Measurements from ENCODE around the gene NUBP2.

Gene NUBP2

GRCh38 chr16:1792836-1793577, 10.2 kb downstream of the NUBP2 start:
- no peaks in the 10 kb centered on the region for H3K27me3 ChIP-seq (ENCODE audit: control insufficient read depth in 3 of 3, insufficient read depth in 3 of 3, low read depth in 1 of 3, low read length in 3 of 3)
- no peak overlapping the region for H3K18ac ChIP-seq (ENCODE audit: low read length)
- H3K14ac ChIP-seq (ENCODE audit: low read length) = no peak overlapping the region
- no peak overlapping the region for H4K8ac ChIP-seq (ENCODE audit: low read depth, low read length)
- no peak overlapping the region for H3K4me3 ChIP-seq (ENCODE audit: low read length in 2 of 2)
- peaks cover 10% of the 10 kb centered on the region for H3K79me1 ChIP-seq (ENCODE audit: low read depth, low read length)
- H3K23ac ChIP-seq (ENCODE audit: low read depth, low read length, poor library complexity) = no peak overlapping the region
- no peak overlapping the region for H4K91ac ChIP-seq (ENCODE audit: low read depth, low read length, poor library complexity)
- H2BK120ac ChIP-seq (ENCODE audit: low read depth, low read length) = no peak overlapping the region
- peaks cover 0 to under 1% of the 10 kb centered on the region in 2 donors for H3K9me3 ChIP-seq (replicated peaks in 1 of 2; ENCODE audit: control insufficient read depth in 2 of 2, insufficient read depth in 1 of 2, low read depth in 1 of 2, low read length in 2 of 2)
- H2BK15ac ChIP-seq (ENCODE audit: low read length) = no peak overlapping the region
- H3K27ac ChIP-seq (replicated peaks; ENCODE audit: low read length) = no peak overlapping the region
- no peak for DNase-seq (ENCODE audit: low spot score)
- no peak overlapping the region for H3K9ac ChIP-seq (ENCODE audit: low read depth, low read length, poor library complexity)
- no peak overlapping the region for H2AFZ ChIP-seq (ENCODE audit: low read length)
- H2BK5ac ChIP-seq (ENCODE audit: low read length) = no peak overlapping the region
- H3K36me3 ChIP-seq (replicated peaks in 1 of 2; ENCODE audit: control insufficient read depth in 2 of 2, insufficient read depth in 2 of 2, low read length in 2 of 2) = peaks cover 12 to 32% of the 10 kb centered on the region in 2 donors
- no peak overlapping the region for H3K4ac ChIP-seq (ENCODE audit: low read length)
- no peaks in the 10 kb centered on the region for H3K4me1 ChIP-seq (ENCODE audit: control insufficient read depth in 2 of 2, insufficient read depth in 1 of 2, low read depth in 1 of 2, low read length in 2 of 2)
- no peak overlapping the region for H3K4me2 ChIP-seq (ENCODE audit: insufficient read depth, low read length, poor library complexity, severe bottlenecking)
- WGBS, 2 donors (ENCODE audit: extremely low coverage in 2 of 2, insufficient read length in 2 of 2, insufficient replicate concordance in 1 of 2) = no CpG with 5 or more reads among the region's 33 CpGs
- H2AK5ac ChIP-seq (ENCODE audit: low read depth, low read length) = no peak overlapping the region
- H2BK12ac ChIP-seq (ENCODE audit: low read length) = no peak overlapping the region

GRCh38 chr16:1793578-1794220, 10.9 kb downstream of the NUBP2 start, which contains the start of gene IGFALS:
Gene IGFALS, minus strand, starts transcription at chr16:1793705. Its CDS starts 53 bp downstream, at chr16:1793652.
- WGBS, 2 donors (ENCODE audit: extremely low coverage in 2 of 2, insufficient read length in 2 of 2, insufficient replicate concordance in 1 of 2) = no CpG with 5 or more reads among the region's 28 CpGs

GRCh38 chr16:1794221-1794871, 11.6 kb downstream of the NUBP2 start:
- H2AFZ ChIP-seq (ENCODE audit: low read length) = no peak overlapping the region
- H3K18ac ChIP-seq (ENCODE audit: low read length) = peak overlapping the region; percentile 17
- no peak overlapping the region for H3K14ac ChIP-seq (ENCODE audit: low read length)
- peak overlapping the region; percentile 65 for H3K23ac ChIP-seq (ENCODE audit: low read depth, low read length, poor library complexity)
- peaks cover 8% of the 10 kb centered on the region for H3K79me1 ChIP-seq (ENCODE audit: low read depth, low read length)
- peaks cover 3 to 19% of the 10 kb centered on the region in 2 donors for H3K36me3 ChIP-seq (replicated peaks in 1 of 2; ENCODE audit: control insufficient read depth in 2 of 2, insufficient read depth in 2 of 2, low read length in 2 of 2)
- no peak overlapping the region for H4K91ac ChIP-seq (ENCODE audit: low read depth, low read length, poor library complexity)
- no peak overlapping the region for H3K27ac ChIP-seq (replicated peaks; ENCODE audit: low read length)
- no peak overlapping the region for H2BK15ac ChIP-seq (ENCODE audit: low read length)
- no peak overlapping the region for H3K4ac ChIP-seq (ENCODE audit: low read length)
- no peak overlapping the region for H2BK120ac ChIP-seq (ENCODE audit: low read depth, low read length)
- no peak overlapping the region for H4K8ac ChIP-seq (ENCODE audit: low read depth, low read length)
- H2AK5ac ChIP-seq (ENCODE audit: low read depth, low read length) = no peak overlapping the region
- peak overlapping the region; percentile 11 for H3K4me2 ChIP-seq (ENCODE audit: insufficient read depth, low read length, poor library complexity, severe bottlenecking)
- WGBS, 2 donors (ENCODE audit: extremely low coverage in 2 of 2, insufficient read length in 2 of 2, insufficient replicate concordance in 1 of 2) = no CpG with 5 or more reads among the region's 18 CpGs
- H3K4me3 ChIP-seq (ENCODE audit: low read length in 2 of 2) = no peak overlapping the region
- peak overlapping the region; percentile 13 for H2BK5ac ChIP-seq (ENCODE audit: low read length)
- no peaks in the 10 kb centered on the region for H3K27me3 ChIP-seq (ENCODE audit: control insufficient read depth in 3 of 3, insufficient read depth in 3 of 3, low read depth in 1 of 3, low read length in 3 of 3)
- no peaks in the 10 kb centered on the region for H3K4me1 ChIP-seq (ENCODE audit: control insufficient read depth in 2 of 2, insufficient read depth in 1 of 2, low read depth in 1 of 2, low read length in 2 of 2)
- H3K9me3 ChIP-seq (replicated peaks in 1 of 2; ENCODE audit: control insufficient read depth in 2 of 2, insufficient read depth in 1 of 2, low read depth in 1 of 2, low read length in 2 of 2) = peaks cover under 1 to 4% of the 10 kb centered on the region in 2 donors
- no peak overlapping the region for H2BK12ac ChIP-seq (ENCODE audit: low read length)
- H3K9ac ChIP-seq (ENCODE audit: low read depth, low read length, poor library complexity) = no peak overlapping the region
- no peak for DNase-seq (ENCODE audit: low spot score)

More at GRCh38 chr16:1793578-1794220, 10.9 kb downstream of the NUBP2 start, which contains the start of gene IGFALS:
- H3K4ac ChIP-seq (ENCODE audit: low read length) = no peak within 1 kb of the TSS
- peaks cover 0 to 4% of the 10 kb centered on the region in 2 donors for H3K9me3 ChIP-seq (replicated peaks in 1 of 2; ENCODE audit: control insufficient read depth in 2 of 2, insufficient read depth in 1 of 2, low read depth in 1 of 2, low read length in 2 of 2)
- peaks cover 10 to 26% of the 10 kb centered on the region in 2 donors for H3K36me3 ChIP-seq (replicated peaks in 1 of 2; ENCODE audit: control insufficient read depth in 2 of 2, insufficient read depth in 2 of 2, low read length in 2 of 2)
- no peaks in the 10 kb centered on the region for H3K27me3 ChIP-seq (ENCODE audit: control insufficient read depth in 3 of 3, insufficient read depth in 3 of 3, low read depth in 1 of 3, low read length in 3 of 3)
- peak within 1 kb of the TSS; percentile 17 for H3K18ac ChIP-seq (ENCODE audit: low read length)
- H4K8ac ChIP-seq (ENCODE audit: low read depth, low read length) = no peak within 1 kb of the TSS
- H3K14ac ChIP-seq (ENCODE audit: low read length) = no peak within 1 kb of the TSS
- peaks cover 8% of the 10 kb centered on the region for H3K79me1 ChIP-seq (ENCODE audit: low read depth, low read length)
- H3K4me1 ChIP-seq (ENCODE audit: control insufficient read depth in 2 of 2, insufficient read depth in 1 of 2, low read depth in 1 of 2, low read length in 2 of 2) = no peaks in the 10 kb centered on the region
- no peak within 1 kb of the TSS for H4K91ac ChIP-seq (ENCODE audit: low read depth, low read length, poor library complexity)
- peak within 1 kb of the TSS; percentile 11 for H3K4me2 ChIP-seq (ENCODE audit: insufficient read depth, low read length, poor library complexity, severe bottlenecking)
- no peak within 1 kb of the TSS for H2AK5ac ChIP-seq (ENCODE audit: low read depth, low read length)
- H2BK12ac ChIP-seq (ENCODE audit: low read length) = no peak within 1 kb of the TSS
- H2BK120ac ChIP-seq (ENCODE audit: low read depth, low read length) = no peak within 1 kb of the TSS
- H2AFZ ChIP-seq (ENCODE audit: low read length) = no peak within 1 kb of the TSS
- no peak within 1 kb of the TSS for H3K4me3 ChIP-seq (ENCODE audit: low read length in 2 of 2)
- H2BK15ac ChIP-seq (ENCODE audit: low read length) = no peak within 1 kb of the TSS
- H3K9ac ChIP-seq (ENCODE audit: low read depth, low read length, poor library complexity) = no peak within 1 kb of the TSS
- no peak within 1 kb of the TSS for H3K27ac ChIP-seq (replicated peaks; ENCODE audit: low read length)
- no peak for DNase-seq (ENCODE audit: low spot score)
- peak within 1 kb of the TSS; percentile 13 for H2BK5ac ChIP-seq (ENCODE audit: low read length)
- peak within 1 kb of the TSS; percentile 65 for H3K23ac ChIP-seq (ENCODE audit: low read depth, low read length, poor library complexity)
